ENCODE results near the gene CENPS.
"Not testable (repeated sequence)": the region's sequence is repeated elsewhere in the genome, so short reads cannot be mapped to it uniquely, and the experiment has no call there.

The CENPS gene

DNA sequence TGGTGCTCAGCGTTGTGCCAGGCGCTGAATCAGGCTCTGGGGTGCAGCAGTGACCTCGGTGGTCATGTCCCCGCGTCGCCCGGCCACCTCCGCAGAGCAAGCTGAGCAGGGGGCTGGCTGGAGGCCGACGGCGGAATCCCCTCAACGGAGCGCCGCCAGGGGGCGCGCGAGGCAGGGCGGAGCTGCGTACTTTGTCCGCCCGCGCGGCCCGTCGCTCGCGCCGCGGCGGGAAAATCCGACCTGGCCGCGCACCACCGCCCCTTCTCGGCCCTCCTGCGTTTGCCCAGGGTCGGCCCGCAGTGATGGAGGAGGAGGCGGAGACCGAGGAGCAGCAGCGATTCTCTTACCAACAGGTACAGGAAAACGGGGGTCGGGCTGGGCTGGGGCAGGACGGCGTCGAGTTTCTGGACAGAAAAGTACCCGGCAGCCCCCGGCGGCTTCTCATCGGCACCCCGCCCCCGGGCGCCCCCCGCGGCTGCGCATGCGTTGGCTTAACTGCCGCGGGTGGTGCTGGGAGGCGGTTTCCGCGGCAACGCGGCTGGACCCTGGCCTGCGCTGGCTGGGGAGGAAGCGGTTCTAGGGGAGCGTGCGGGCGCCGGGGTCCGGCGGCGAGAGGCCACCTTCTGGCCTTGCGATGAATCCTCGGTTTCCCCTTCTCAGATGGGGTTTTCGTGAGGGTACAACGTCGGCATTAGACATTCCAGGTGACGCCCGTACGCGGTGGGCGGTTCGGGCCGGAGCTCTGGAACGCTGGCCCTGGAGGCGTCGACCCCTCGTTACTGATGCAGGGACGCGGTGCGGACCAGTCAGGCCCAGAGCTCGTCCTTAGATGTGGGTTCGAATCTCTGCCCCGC lies at the start of gene CENPS:
Gene CENPS, plus strand, starts transcription at position 218 of the 854 bp plus-strand sequence. Its CDS starts 85 bp downstream, at position 303.
- peak; percentile 90 for DNase-seq

DNA sequence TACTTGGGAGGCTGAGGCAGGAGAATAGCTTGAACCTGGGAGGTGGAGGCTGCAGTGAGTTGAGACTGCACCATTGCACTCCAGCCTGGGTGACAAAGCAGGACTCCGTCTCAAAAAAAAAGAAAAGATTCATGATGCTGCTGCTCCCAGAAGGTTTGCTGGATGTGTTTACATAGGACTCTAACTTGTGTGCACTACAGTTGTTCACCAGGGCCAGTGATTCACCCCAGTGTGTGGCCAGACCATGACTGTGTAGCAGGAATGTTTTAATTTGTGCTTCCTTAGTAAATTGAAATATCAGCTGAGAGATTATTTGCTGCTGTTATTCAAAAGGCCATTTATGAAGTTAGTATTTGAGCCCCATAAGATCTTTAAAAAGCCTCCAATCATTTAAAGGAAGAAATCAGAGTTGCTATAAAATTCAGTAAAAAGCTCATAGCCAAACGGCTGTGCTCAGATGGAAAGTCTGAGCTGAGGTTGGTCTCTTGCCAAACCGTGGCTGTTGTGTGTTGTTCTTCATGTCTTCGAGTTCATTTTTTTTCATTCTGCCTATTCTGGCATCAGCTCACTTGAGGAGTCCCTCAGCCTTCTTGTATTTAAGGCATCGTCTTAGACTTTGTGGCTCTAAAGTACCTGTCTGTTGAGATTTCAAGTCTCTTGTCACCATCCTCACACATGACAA lies 49.5 kb upstream of the CENPS start:
- DNase-seq: no peak

DNA sequence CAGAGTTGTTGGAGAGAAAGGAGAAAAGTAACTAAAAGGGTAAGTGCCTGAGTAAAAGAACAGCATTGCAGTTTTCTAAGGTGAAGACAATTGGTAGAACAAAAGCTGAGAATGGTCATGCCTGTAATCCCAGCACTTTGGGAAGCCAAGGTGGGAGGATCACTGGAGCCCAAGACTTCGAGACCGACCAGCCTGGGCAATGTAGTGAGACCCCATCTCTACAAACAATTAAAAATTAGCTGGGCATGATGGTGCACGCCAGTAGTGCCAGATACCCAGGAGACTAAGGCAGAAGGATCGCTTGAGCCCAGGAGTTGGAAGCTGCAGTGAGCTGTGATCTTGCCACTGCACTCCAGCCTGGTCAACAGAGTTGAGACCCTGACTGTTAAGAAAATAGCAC lies 46.6 kb upstream of the CENPS start:
- DNase-seq: no peak

DNA sequence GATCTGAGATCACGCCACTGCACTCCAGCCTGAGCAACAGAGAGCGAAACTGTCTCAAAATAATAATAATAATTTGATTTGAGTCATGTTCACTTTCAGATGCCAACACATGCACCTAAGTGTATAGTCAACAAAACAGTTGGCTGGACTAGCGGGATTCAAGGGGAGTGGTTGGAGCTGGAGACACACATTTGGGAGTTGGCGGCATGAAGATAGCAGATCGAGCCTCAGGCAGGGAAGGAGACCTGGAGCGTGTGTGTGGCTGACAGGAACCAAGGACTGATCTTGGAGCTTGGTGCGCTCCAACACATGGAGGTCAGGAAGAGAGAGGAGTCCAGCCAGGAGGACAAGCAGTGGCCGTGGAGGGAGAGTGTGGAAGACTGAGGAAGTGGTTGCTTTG lies 46.0 kb upstream of the CENPS start:
- no peak for DNase-seq

DNA sequence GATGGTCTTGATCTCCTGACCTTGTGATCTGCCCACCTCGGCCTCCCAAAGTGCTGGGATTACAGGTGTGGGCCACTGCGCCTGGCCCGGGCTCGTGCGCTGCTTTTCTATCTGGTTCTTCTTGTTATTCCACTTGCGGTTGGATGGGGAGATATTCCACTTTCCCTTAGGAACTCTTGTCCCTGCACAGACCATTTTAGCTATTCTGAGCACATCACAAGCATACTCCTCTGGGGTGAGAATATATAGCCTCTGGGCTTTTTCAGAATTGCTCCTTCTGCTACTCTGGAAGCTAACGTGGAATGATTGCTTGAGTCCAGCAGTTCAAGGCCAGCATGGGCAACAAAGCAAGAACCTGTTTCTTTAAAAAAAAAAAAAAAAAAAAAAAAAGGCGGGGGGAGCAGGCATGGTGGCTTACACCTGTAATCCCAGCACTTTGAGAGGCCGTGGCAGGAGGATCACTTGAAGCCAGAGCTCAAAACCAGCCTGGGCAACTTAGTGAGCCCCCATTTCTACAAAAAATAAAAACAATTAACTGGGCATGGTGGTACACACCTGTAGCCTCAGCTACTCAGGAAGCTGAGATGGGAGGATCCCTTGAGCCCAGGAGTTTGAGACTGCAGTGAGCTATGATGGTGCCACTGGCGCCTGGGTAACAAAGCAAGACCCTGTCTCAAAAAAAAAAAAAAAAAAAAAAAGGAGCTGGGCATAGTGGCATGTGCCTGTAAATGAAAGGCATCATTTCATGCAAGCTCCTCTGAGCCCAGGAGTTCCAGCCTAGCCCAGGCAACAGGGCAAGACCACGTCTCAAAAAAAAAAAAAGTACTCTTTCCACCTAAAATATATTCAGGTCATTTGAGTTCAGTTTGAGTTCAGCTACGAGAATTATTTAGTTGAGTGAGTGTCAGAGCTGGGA lies 43.2 kb upstream of the CENPS start:
- no peak for DNase-seq

DNA sequence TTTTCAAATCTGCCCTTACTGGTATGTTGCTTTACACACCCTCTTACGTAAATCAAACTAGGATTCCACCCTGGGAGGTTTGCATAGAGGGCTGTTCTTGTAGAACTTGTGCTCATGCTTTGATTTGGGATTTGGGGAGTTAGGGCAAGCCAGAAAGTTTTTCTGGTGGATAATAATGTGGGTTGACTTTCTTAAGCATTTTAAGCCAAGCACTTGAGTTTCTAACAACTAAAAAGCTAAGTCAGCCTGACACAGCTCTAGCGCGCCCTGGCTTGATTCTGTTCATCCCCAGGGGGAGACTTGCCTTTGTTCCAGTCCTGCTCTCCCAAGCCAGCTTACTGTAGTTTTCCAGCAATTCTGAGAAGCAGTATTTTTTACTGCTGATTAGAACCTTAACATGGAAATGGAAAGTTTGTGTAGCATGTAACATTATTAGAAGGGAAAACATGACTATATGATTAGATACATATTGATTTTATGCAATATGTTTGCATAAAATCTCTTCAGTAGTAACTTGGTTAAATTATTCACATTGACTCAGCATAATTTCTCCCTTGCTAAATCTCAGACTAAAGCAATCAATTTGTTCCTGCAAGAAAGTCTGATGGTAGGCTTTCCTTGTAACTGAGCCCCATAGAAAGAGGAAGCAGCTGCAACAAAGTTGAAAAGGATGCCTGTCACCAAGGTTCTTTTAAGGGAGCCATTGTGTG lies 42.4 kb upstream of the CENPS start:
- no peak for DNase-seq

DNA sequence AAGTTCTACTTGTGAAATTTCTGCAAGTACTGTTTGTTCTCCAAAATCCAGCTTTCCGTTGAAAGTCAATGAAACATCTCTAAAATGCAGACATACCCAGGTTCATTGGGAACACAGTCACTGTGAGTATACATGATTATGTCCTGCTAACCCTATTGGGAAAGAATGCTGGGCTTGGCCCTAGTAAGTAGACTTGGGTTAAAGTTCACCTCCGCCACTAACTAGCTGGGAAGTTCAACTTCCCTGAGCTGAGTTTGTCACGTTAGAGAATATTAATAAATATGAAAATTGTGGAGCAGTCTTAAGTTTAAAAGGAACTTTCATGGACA lies 41.9 kb upstream of the CENPS start:
- DNase-seq: no peak

DNA sequence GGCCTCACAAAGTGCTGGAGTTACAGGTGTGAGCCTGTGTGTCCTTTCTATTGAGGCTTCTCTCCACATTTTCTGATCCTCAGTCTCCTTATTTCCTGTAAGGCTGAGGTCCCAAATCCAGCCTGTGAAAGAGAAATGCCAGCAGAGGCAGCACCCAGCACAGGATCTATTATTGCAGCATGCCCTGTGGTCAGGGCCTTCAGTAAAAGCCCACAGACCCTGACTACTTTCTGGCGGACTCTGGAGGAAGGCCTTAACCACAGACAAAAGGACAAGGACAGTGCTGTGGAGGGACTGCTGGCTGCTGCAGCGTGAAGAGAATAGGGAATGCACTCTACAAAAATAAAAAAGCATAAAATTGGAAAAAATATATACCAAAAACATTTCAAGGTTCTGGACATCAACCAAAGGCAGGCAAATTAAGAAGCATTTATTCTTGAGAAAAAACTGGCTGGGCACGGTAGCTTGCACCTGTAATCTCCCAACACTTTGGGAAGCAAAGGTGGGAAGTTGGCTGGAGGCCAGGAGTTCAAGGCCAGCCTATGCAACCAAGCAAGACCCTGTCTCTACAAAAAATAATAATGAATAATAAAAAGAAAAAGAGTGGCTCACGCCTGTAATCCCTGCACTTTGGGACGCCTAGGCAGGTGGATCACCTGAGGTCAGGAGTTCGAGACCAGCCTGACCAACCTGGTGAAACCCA lies 40.8 kb upstream of the CENPS start:
- no peak for DNase-seq

DNA sequence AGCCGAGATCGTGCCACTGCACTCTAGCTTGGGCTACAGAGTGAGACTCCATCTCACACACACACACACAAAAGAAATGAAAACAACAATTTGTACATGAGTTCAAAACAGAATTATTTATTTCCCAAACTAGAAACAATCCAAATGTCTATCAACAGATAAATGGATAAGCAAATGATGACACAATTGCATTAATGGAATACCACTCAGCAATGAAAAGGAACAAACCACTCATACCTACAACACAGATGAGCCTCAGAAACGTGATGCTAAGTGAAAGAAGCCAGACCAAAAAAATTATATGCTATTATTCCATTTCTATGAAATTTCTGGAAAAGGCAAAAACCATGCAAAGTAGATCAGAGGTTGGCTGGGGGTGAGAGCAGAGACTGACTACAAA lies 33.4 kb upstream of the CENPS start:
- no peak for DNase-seq

DNA sequence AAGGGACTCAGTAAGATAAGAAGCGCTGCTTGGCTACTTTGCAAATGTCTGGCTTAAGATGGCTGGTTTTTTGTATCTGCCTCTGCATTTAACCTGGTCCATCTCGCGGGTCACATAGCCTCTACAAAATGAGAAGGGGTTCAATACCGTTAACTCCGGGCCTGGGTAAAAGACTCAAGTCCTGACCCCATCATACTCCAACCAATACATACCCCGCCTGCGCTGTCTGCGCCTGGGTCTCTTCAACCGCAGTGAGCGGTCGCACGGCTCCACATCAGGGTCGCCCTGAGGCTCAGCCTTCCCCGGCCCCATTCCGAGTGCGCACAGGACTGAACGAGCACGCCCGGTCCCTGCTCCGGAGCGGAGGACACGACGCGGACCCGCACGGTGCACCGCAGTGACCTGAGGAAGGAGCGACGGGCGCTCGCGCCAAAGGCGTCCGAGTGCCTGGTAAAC lies 31.9 kb upstream of the CENPS start:
- DNase-seq: no peak

DNA sequence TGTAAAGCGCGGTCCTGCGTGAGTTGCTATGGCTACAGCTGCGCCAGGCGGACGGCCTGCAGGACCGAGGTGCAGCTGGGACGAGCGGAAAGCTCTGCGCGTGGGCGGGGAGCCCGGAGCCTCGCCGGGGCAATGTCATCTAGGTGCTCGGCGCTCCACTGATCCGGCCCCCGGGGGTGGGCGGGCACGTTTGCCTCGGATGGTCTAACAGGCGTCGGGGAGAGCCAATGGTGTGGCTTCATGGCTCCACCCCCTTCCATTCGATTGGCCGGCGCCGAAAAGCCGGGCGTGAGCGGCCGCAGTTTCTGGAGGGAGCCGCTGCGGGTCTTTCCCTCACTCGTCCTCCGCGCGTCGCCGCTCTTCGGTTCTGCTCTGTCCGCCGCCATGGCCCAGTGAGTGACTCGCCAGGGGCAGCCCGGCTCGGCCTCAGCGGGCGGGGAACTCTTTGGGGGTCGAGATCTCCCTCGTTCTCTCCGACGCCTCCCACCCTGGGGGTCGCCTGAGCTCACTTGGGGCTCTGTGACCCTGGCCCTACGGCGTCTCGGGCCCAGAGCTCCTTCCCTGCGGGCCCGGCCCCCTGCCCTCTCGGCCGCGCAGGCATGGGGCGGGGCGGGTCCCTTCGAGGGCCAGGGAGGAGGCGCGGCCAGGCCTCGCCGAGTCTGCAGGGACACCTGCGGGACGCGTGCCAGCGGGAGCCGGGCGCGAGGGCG lies 31.3 kb upstream of the CENPS start, which contains the start of gene PGD:
Gene PGD, plus strand, starts transcription at position 331 of the 710 bp plus-strand sequence. Its CDS starts 54 bp downstream, at position 385.
- DNase-seq: peak; percentile 98

DNA sequence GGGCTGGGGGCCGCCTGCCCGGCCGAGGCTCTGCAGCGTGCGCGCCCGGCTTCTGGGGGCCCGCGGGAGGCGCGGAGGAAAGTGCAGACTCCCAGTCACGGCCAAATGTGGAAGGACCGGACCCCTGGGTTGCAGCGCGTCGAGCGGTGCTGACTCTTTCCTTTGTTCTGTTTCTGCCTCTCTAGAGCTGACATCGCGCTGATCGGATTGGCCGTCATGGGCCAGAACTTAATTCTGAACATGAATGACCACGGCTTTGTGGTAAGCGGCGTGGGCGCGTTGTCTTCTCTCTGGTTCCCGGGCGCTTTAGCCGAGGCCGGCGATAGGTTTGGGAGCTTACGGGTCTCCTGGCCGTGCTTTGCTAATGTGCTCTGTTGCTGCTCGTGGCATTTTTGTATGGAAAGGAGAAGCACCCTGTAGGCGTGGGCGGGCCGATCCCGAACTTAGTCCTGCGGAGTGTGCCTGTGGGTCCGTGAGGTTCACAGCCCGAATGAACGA lies 30.7 kb upstream of the CENPS start:
- DNase-seq: peak; percentile 14

DNA sequence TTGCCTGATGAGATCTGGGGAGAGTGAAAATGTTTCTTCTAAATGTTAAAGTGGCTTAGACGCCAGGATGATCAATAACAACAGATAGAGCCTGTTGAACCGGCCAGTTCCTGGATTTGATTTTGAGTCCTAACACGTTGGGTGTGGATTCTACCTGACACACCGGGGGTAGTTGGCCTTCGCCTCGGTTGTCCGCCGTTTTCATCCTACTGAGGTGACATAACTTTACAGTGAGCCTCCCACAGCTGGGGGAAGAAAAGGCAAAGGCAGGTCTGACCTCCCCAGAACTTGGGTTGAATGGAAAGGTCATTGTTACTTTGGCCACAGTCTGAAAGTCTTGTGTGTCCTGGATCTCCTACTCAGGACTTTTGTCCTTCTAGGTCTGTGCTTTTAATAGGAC lies 30.2 kb upstream of the CENPS start:
- DNase-seq: no peak

DNA sequence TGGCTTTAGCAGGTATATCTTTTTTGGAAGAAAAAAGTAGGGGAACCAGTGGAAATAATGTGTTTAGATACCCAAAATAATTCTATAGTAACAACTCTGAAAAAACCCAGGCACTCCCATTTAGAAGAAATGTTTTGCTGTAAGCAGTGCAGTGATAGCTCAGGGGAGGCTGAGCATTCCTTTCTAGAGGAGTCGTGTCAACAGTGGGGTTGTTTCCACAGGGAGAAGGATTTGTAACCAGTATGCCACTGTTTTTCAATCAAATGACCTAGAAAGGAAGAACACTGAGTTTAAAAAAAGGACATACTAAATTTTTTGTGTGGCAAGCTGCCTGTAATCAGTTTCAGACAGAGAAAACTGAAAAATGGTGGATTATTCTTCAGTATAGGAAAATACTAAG lies 29.0 kb upstream of the CENPS start:
- DNase-seq: no peak

DNA sequence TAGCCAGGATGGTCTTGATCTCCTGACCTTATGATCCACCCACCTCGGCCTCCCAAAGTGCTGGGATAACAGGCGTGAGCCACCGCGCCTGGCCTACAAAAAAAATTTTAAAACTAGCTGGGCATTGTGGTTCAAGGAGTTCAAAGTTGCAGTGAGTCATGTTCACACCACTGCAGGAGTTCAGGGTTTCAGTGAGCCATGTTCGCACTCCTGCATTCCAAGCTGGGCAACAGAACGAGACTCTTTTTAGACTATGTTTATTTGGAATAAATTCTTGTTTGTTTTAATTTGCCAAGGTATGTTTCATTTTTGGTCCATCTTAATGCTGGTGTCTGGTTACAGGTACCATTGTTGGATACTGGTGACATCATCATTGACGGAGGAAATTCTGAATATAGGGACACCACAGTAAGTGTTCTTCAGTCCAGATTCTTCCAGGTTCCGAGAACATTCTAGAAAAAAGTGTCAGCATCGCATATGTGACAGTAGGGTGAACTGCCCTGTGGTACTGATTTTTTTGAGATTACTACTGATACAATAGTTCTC lies 27.4 kb upstream of the CENPS start:
- no peak for DNase-seq

DNA sequence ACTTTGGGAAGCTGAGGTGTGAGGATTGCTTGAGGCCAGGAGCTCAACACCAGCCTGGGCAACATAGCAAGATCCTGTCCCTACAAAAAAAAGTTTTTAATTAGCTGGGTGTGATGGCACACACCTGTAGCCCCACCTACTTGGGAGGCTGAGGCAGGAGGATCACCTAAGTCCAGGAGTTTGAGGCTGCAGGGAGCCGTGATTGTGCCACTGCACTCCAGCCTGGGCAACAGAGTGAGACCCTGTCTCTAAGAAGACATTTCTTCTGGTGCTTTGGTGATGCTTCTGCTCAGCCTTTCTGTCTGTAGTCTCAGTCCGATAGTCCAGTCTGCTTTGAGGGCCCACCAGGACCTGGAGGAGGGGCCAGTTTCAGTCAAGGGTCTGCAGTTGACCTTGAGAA lies 23.0 kb upstream of the CENPS start:
- no peak for DNase-seq

DNA sequence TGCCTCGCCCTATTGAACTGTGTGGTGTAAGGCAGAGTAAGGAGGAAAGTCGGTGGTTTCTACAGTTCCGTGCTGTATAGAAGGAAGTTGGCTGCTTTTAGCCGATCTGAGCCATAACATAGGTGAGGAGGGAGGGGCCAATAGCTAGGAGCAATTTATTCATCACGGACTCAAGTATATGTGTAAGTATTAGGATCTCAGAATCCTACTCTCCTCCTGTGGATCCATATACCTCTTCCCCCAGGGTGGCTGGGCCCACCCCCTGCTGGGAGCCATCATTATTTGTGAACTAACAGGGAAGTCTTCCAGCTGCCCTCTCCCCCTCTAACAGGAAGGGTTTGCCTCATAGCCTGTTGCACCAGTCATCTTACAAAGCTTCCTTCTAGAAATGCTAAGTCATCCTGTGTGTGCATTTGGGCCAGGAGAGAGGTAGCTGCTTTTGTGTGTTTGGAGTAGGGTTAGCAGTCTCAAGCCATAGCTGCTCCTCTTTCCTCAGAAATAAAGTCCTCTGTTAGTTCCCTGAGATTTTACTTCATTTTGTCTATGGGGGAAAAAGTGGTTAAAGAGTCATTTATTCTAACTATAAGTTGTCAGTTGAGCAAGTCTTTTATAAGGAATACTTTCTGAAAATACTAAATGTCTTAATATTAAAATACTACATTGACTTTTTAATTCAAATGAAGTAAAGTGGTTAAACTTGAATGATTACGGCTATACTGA lies 14.9 kb upstream of the CENPS start:
- no peak for DNase-seq

DNA sequence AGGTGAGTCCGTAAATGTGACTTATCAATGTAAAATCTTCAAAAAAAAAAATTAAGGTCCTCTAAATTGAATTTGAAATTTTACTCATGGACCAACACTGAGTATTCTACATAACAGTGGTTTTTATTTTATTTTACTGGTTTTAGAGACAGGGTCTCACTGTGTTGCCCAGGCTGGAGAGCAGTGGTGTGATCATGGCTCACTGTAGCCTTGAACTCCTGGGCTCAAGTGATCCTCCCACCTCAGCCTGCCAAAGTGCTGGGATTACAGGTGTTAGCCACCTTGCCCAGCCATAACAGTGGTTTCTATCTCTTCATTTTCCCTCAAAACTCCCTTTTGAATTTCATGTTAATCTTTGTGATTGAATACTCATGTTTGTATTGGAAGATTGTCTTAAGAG lies 14.3 kb upstream of the CENPS start:
- not testable (repeated sequence) for DNase-seq

DNA sequence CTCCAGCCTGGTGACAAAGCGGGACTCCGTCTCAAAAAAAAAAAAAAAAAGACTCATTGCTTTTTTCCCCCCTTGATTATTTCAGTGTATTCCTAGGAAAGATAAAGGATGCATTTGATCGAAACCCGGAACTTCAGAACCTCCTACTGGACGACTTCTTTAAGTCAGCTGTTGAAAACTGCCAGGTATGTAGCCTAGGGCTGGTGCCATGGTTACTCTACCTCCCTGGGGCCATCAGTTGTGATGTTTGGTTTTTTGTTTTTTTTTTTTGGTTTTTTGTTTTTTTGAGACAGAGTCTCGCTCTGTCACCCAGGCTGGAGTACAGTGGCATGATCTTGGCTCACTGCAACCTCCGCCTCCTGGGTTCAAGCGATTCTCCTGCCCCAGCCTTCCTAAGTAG lies 11.5 kb upstream of the CENPS start:
- not testable (repeated sequence) for DNase-seq

DNA sequence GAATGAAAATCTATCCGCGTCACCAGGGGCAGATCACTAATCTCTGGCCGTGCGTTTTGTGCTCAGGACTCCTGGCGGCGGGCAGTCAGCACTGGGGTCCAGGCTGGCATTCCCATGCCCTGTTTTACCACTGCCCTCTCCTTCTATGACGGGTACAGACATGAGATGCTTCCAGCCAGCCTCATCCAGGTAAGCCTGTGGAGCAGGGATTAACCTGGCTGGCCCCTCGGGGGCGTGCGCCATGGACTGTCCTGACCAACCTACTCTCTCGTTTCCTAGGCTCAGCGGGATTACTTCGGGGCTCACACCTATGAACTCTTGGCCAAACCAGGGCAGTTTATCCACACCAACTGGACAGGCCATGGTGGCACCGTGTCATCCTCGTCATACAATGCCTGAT lies 10.9 kb upstream of the CENPS start:
- no peak for DNase-seq
